WTC11 (cell line): Measurements from ENCODE around the gene MAGI2.

ENCODE experiments used
- CREB1 ChIP-seq: sonication (generic); formaldehyde crosslinking; IDR thresholded peaks from 2 replicates; pipeline ENCODE4 v1.8.0; 2023; ENCODE audit warnings: mild to moderate bottlenecking, missing genetic modification reagents
- IRF2 ChIP-seq: sonication (generic); formaldehyde crosslinking; IDR thresholded peaks from 2 replicates; pipeline ENCODE4 v1.8.0; 2022; ENCODE audit warnings: low read depth, missing genetic modification reagents, borderline replicate concordance
- JAZF1 ChIP-seq: fragments of 250-450 bp; sonication (Bioruptor Pico); IDR thresholded peaks from 2 replicates; pipeline ENCODE4 v1.9.0; 2021; ENCODE audit warnings: moderate library complexity, mild to moderate bottlenecking, inconsistent platforms
- NR1H2 ChIP-seq: sonication (generic); formaldehyde crosslinking; IDR thresholded peaks from 2 replicates; pipeline ENCODE4 v1.9.0; 2021; ENCODE audit warnings: mild to moderate bottlenecking, moderate library complexity, missing genetic modification reagents
- RELA ChIP-seq: sonication (generic); formaldehyde crosslinking; IDR thresholded peaks from 2 replicates; pipeline ENCODE4 v1.8.1; 2022; ENCODE audit warnings: missing genetic modification reagents, mild to moderate bottlenecking, borderline replicate concordance
- ZNF121 ChIP-seq: sonication (generic); formaldehyde crosslinking; IDR thresholded peaks from 2 replicates; pipeline ENCODE4 v1.8.0; 2023; ENCODE audit warnings: missing genetic modification reagents
- TF ChIP-seq, protein P1 (sequence below): fragments of 200-600 bp; IDR thresholded peaks from 2 replicates; pipeline ENCODE4 v1.8.0; 2022; ENCODE audit warnings: antibody characterized with exemption
- TF ChIP-seq, protein P2 (sequence below): sonication (generic); formaldehyde crosslinking; conservative IDR thresholded peaks from 2 replicates; pipeline ENCODE4 v1.8.1; 2023; ENCODE audit warnings: mild to moderate bottlenecking, low read depth, missing genetic modification reagents, moderate library complexity
- TF ChIP-seq, protein P3 (sequence below): sonication (generic); formaldehyde crosslinking; IDR thresholded peaks from 2 replicates; pipeline ENCODE4 v1.8.1; 2023; ENCODE audit warnings: mild to moderate bottlenecking, moderate library complexity, missing genetic modification reagents
- TF ChIP-seq, protein P4 (sequence below): sonication (generic); formaldehyde crosslinking; IDR thresholded peaks from 2 replicates; pipeline ENCODE4 v1.8.0; 2022; ENCODE audit warnings: mild to moderate bottlenecking, missing genetic modification reagents
- TF ChIP-seq, protein P5 (sequence below): sonication (generic); formaldehyde crosslinking; IDR thresholded peaks from 2 replicates; pipeline ENCODE4 v1.8.1; 2022; ENCODE audit warnings: mild to moderate bottlenecking, moderate library complexity, missing genetic modification reagents
- TF ChIP-seq, protein P6 (sequence below): sonication (generic); formaldehyde crosslinking; conservative IDR thresholded peaks from 2 replicates; pipeline ENCODE4 v1.8.1; 2022; ENCODE audit warnings: mild to moderate bottlenecking, missing genetic modification reagents

DNA sequence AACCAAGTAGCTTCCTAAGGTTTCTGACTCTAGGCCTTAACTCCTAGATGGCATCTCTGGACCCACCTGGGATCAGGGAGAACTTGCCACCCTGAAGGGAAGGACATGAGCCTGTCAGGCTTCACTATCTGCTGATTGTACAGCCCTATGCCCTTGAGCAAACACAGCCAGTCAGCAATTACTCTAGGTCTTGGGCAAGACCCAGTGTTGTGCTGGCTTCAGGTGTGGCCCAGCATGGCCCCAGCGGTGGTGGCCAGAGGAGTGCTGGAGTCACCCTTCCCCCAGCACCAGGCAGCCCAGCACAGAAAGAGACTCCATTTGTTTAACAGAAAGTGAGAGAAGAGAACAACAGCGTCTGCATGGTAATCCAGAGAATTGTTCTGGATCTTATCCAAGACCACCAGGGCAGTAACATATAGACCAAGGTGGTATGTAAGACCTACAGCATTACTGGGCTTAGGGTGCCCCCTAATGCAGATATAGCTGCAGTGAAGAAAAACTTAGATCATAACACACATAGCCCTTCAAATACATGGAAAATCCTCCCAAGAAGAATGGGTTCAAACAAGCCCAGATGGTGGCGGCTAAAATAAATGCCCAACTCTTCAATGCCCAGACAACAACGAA lies 207.7 kb downstream of the MAGI2 start:
- TF ChIP-seq, protein P1, sequence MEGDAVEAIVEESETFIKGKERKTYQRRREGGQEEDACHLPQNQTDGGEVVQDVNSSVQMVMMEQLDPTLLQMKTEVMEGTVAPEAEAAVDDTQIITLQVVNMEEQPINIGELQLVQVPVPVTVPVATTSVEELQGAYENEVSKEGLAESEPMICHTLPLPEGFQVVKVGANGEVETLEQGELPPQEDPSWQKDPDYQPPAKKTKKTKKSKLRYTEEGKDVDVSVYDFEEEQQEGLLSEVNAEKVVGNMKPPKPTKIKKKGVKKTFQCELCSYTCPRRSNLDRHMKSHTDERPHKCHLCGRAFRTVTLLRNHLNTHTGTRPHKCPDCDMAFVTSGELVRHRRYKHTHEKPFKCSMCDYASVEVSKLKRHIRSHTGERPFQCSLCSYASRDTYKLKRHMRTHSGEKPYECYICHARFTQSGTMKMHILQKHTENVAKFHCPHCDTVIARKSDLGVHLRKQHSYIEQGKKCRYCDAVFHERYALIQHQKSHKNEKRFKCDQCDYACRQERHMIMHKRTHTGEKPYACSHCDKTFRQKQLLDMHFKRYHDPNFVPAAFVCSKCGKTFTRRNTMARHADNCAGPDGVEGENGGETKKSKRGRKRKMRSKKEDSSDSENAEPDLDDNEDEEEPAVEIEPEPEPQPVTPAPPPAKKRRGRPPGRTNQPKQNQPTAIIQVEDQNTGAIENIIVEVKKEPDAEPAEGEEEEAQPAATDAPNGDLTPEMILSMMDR, result no peak
- TF ChIP-seq, protein P2, sequence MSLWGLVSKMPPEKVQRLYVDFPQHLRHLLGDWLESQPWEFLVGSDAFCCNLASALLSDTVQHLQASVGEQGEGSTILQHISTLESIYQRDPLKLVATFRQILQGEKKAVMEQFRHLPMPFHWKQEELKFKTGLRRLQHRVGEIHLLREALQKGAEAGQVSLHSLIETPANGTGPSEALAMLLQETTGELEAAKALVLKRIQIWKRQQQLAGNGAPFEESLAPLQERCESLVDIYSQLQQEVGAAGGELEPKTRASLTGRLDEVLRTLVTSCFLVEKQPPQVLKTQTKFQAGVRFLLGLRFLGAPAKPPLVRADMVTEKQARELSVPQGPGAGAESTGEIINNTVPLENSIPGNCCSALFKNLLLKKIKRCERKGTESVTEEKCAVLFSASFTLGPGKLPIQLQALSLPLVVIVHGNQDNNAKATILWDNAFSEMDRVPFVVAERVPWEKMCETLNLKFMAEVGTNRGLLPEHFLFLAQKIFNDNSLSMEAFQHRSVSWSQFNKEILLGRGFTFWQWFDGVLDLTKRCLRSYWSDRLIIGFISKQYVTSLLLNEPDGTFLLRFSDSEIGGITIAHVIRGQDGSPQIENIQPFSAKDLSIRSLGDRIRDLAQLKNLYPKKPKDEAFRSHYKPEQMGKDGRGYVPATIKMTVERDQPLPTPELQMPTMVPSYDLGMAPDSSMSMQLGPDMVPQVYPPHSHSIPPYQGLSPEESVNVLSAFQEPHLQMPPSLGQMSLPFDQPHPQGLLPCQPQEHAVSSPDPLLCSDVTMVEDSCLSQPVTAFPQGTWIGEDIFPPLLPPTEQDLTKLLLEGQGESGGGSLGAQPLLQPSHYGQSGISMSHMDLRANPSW (CRISPR knock-in tag), result no peak
- no peak for TF ChIP-seq IRF2 (CRISPR knock-in tag)
- TF ChIP-seq ZNF121 (CRISPR knock-in tag), result no peak
- no peak for TF ChIP-seq CREB1 (CRISPR knock-in tag)
- TF ChIP-seq, protein P3, sequence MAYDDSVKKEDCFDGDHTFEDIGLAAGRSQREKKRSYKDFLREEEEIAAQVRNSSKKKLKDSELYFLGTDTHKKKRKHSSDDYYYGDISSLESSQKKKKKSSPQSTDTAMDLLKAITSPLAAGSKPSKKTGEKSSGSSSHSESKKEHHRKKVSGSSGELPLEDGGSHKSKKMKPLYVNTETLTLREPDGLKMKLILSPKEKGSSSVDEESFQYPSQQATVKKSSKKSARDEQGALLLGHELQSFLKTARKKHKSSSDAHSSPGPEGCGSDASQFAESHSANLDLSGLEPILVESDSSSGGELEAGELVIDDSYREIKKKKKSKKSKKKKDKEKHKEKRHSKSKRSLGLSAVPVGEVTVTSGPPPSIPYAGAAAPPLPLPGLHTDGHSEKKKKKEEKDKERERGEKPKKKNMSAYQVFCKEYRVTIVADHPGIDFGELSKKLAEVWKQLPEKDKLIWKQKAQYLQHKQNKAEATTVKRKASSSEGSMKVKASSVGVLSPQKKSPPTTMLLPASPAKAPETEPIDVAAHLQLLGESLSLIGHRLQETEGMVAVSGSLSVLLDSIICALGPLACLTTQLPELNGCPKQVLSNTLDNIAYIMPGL, result no peak
- no peak for TF ChIP-seq JAZF1 (CRISPR knock-in tag)
- TF ChIP-seq, protein P4, sequence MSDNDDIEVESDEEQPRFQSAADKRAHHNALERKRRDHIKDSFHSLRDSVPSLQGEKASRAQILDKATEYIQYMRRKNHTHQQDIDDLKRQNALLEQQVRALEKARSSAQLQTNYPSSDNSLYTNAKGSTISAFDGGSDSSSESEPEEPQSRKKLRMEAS (CRISPR knock-in tag), result no peak
- no peak for TF ChIP-seq NR1H2 (CRISPR knock-in tag)
- no peak for TF ChIP-seq RELA
- TF ChIP-seq, protein P5, sequence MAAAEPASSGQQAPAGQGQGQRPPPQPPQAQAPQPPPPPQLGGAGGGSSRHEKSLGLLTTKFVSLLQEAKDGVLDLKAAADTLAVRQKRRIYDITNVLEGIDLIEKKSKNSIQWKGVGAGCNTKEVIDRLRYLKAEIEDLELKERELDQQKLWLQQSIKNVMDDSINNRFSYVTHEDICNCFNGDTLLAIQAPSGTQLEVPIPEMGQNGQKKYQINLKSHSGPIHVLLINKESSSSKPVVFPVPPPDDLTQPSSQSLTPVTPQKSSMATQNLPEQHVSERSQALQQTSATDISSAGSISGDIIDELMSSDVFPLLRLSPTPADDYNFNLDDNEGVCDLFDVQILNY (CRISPR knock-in tag), result no peak
- TF ChIP-seq, protein P6, sequence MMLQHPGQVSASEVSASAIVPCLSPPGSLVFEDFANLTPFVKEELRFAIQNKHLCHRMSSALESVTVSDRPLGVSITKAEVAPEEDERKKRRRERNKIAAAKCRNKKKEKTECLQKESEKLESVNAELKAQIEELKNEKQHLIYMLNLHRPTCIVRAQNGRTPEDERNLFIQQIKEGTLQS (CRISPR knock-in tag), result no peak
